Type B pancreatic cell (in vitro differentiated cells): ENCODE results near the gene PSMC3. TPM values are rescaled to one million over a fixed set of nuclear protein-coding genes. Genes with fewer than 3 reads are reported as not detected.

Experiments
- DNase-seq: peaks from one replicate; pipeline ENCODE4 v3.0.0; 2021; ENCODE audit warnings: mixed read lengths; ENCODE audit not compliant: unreplicated experiment; ENCODE audit errors: extremely low spot score
- H3K27ac Mint-ChIP-seq: 2 replicates; pipeline ENCODE4 v1.8.0; 2021; ENCODE audit warnings: mild to moderate bottlenecking, mixed read lengths
- H3K27me3 Mint-ChIP-seq: 2 replicates; pipeline ENCODE4 v1.8.0; 2021; ENCODE audit warnings: mixed read lengths
- H3K36me3 Mint-ChIP-seq: 2 replicates; pipeline ENCODE4 v1.8.0; 2021; ENCODE audit warnings: mixed read lengths
- H3K4me1 Mint-ChIP-seq: one replicate; pipeline ENCODE4 v1.8.0; 2021; ENCODE audit warnings: mixed read lengths; ENCODE audit not compliant: unreplicated experiment
- H3K4me3 Mint-ChIP-seq: 2 replicates; pipeline ENCODE4 v1.8.0; 2021; ENCODE audit warnings: mild to moderate bottlenecking, mixed read lengths
- H3K9me3 Mint-ChIP-seq: 2 replicates; pipeline ENCODE4 v1.8.0; 2021; ENCODE audit warnings: mixed read lengths
- total RNA-seq: library from RNA; stranded (reverse); gene quantifications from 2 replicates; pipeline ENCODE4 v1.2.1, GENCODE V29; 2021; ENCODE audit warnings: low replicate concordance
- TF ChIP-seq, protein P1 (sequence below): fragments of 200-600 bp; sonication (generic); conservative IDR thresholded peaks from 2 replicates; pipeline ENCODE4 v1.5.0; 2021; ENCODE audit warnings: antibody characterized with exemption, mild to moderate bottlenecking

Gene PSMC3
- total RNA-seq, 1 donor from 2014 or later = 141 TPM

DNA sequence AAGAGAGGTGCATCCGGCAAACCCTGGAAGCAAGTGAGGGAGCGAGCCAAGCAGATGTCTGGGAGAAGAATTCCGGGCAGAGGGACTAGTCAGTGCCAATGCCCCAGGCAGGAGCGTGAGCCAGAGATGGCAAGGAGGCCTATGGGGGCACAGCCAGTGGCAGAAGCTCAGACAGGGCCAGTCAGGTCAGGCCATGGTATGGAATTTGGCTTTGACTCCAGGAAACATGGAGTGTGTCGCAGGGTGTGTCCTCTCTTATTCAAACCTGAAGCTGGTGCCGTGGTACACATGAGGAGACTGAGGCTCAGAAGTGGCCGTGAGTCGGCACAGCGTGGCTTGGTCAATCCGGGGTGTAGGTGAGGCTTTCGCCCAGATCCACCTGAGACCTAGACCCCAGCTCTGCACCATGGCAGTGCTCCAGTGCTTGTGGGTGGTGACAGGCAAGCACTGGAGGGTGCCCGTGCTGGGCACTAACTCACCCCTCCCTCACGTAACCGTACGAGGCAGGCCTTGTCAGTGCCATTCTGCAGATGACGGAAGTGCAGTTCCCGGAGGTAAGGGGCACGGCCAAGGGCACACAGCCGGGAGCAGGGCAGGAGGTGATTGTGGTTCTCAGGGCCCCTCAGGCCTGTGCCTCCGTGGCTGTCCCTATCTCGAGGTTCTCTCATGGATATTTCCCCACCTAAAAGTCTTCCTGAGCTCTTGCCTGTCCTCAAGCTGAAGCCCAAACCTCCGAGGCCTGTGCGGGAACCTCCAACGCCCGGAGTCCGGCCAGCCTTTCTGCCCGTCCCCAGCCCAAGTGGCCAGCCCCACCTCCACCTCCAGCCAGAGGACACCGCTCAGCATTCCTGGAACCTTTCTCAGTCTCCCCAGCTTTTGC lies 37.3 kb downstream of the PSMC3 start:
- no peaks in the 10 kb centered on the region for H3K9me3 Mint-ChIP-seq
- H3K4me3 Mint-ChIP-seq = no peak overlapping the region
- H3K27ac Mint-ChIP-seq = no peak overlapping the region
- H3K27me3 Mint-ChIP-seq = no peaks in the 10 kb centered on the region
- no peaks in the 10 kb centered on the region for H3K4me1 Mint-ChIP-seq
- no peak for DNase-seq
- no peaks in the 10 kb centered on the region for H3K36me3 Mint-ChIP-seq
- TF ChIP-seq, protein P1, sequence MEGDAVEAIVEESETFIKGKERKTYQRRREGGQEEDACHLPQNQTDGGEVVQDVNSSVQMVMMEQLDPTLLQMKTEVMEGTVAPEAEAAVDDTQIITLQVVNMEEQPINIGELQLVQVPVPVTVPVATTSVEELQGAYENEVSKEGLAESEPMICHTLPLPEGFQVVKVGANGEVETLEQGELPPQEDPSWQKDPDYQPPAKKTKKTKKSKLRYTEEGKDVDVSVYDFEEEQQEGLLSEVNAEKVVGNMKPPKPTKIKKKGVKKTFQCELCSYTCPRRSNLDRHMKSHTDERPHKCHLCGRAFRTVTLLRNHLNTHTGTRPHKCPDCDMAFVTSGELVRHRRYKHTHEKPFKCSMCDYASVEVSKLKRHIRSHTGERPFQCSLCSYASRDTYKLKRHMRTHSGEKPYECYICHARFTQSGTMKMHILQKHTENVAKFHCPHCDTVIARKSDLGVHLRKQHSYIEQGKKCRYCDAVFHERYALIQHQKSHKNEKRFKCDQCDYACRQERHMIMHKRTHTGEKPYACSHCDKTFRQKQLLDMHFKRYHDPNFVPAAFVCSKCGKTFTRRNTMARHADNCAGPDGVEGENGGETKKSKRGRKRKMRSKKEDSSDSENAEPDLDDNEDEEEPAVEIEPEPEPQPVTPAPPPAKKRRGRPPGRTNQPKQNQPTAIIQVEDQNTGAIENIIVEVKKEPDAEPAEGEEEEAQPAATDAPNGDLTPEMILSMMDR = no peak

DNA sequence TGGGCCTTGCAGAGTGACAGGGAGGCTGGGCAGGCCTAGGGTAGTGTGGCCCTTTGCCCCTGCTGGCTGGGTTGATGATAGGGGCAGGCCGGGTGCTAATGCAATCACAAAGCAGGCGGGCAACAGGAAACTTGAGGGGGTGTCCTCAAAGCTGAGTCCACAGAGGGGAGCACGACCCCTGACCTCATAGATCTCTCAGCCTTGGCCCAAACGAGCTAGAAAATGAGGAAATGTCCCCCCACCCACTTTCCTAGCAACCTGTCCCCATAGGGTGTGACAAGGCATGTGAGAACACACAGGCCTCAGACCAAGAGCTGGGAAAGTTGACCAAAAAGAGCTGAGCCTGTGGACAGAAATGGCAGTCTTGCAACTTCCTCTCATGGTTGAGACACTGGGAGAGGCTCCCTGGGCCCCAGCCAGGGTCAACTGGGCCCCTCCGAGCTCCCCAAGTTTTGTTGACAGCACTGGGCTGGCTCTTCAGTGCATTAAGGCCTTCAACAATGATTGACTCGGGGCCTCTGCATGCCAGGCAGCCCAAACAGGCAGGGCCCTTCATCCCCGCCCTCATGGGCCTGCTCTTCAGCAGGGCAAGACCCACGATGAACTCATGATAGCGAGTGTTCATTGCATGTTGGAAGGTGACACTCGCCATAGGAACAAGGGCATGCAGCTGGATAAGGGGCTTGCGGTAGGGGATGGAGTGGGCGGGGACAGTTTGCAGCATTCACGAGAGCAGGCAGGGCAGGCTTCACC lies 38.1 kb downstream of the PSMC3 start:
- Mint-ChIP-seq H3K9me3 (no peaks in the 10 kb centered on the region), H3K27me3 (no peaks in the 10 kb centered on the region), H3K27ac (no peak overlapping the region), H3K4me1 (no peaks in the 10 kb centered on the region), H3K36me3 (no peaks in the 10 kb centered on the region), H3K4me3 (no peak overlapping the region)
- TF ChIP-seq, protein P1 = no peak
- no peak for DNase-seq

DNA sequence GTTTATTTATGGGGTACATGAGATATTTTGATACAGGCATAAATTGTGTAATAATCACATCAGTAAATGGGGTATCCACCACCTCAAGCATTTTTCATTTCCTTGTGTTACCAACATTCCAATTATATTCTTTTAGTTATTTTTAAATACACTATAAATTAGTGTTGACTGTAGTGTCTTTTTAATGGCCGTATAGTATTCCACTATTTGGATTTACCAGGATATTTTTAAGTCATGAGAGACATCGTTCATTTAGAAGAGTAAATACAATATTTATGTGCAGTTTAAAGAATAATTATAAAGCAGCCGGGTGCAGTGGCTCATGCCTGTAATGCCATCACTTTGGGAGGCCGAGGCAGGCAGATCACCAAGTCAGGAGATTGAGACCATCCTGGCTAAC lies 41.7 kb downstream of the PSMC3 start:
- no peaks in the 10 kb centered on the region for H3K27me3 Mint-ChIP-seq
- no peak overlapping the region for H3K4me3 Mint-ChIP-seq
- no peaks in the 10 kb centered on the region for H3K36me3 Mint-ChIP-seq
- H3K9me3 Mint-ChIP-seq = no peaks in the 10 kb centered on the region
- H3K27ac Mint-ChIP-seq = no peak overlapping the region
- TF ChIP-seq, protein P1 = no peak
- DNase-seq = no peak
- H3K4me1 Mint-ChIP-seq = no peaks in the 10 kb centered on the region

DNA sequence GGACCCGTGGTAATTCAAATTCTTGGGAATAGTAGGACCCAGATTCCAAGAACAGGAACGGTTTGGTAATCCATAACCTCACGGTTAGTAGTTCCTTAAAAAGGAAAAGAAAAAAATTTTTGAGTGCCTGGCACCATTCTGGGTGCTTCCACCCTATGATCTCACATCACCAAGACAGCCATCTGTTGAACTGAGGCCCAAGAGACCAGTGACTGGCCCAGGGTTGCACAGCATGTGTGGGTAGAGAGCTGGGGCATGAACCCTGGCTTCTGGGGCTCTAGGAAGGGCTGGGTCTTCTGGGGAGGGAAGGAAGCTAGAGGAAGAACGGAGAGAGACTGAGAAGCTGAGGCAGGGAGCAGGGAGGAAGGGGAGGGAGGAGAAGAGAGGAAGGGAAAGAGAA lies 43.2 kb downstream of the PSMC3 start:
- H3K4me3 Mint-ChIP-seq = no peak overlapping the region
- no peak for DNase-seq
- TF ChIP-seq, protein P1 = no peak
- H3K36me3 Mint-ChIP-seq = no peaks in the 10 kb centered on the region
- H3K27ac Mint-ChIP-seq = no peak overlapping the region
- no peaks in the 10 kb centered on the region for H3K27me3 Mint-ChIP-seq
- H3K9me3 Mint-ChIP-seq = no peaks in the 10 kb centered on the region
- no peaks in the 10 kb centered on the region for H3K4me1 Mint-ChIP-seq

DNA sequence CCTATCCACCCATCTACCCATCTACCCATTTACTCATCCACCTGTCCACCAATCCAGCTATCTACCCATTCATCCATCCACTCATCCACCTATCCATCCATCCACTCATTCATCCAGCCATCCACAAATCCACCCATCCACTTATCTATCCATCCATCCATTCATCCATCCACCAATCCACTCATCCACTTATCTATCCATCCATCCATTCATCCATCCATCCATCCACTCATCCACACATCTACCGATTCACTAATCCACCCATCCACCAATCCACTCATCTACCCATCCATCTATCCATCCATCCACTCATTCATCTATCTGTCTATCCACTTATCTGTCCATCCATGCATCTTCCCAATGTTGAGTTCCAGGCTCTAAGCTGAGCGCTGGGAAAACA lies 46.2 kb downstream of the PSMC3 start:
- no peak for DNase-seq
- no peaks in the 10 kb centered on the region for H3K4me1 Mint-ChIP-seq
- no peaks in the 10 kb centered on the region for H3K27me3 Mint-ChIP-seq
- H3K9me3 Mint-ChIP-seq = no peaks in the 10 kb centered on the region
- H3K27ac Mint-ChIP-seq = no peak overlapping the region
- H3K36me3 Mint-ChIP-seq = no peaks in the 10 kb centered on the region
- no peak overlapping the region for H3K4me3 Mint-ChIP-seq
- TF ChIP-seq, protein P1 = no peak
